A549 treated with GW870086 at 1 μM for 4 hours (cell line): Measurements from ENCODE around the gene PRPSAP2. TPM values are rescaled to one million over a fixed set of nuclear protein-coding genes. Genes with fewer than 3 reads are reported as not detected.

Experiments used
- total RNA-seq: library from RNA; stranded (reverse); fragments of 200-300 nt; extraction: Qiagen RNA extraction; gene quantifications from 5 replicates; pipeline ENCODE4 v1.2.3, GENCODE V29; 2022; ENCODE audit warnings: low read depth

Gene PRPSAP2
- total RNA-seq = 40.9 to 44.9 TPM (median 42.7 TPM) in 5 replicates

GRCh38 chr17:18857864-18858566, at the start of gene PRPSAP2:
Gene PRPSAP2 (plus strand): TSS chr17:18858131. CDS start chr17:18865834, 7,703 bp downstream.

GRCh38 chr17:18951941-18952842, 94.3 kb downstream of the PRPSAP2 start, which contains the start of gene SLC5A10:
Gene SLC5A10 (plus strand): TSS chr17:18952165. CDS start chr17:18952206, 41 bp downstream.

Other genes starting within 250 kb of the PRPSAP2 start
- not detected in 5 replicates for gene TBC1D28, start 213.7 kb upstream of the PRPSAP2 start, total RNA-seq
- 3.2 to 5.4 TPM (median 3.6 TPM) in 5 replicates for gene FOXO3B, start 175.8 kb upstream of the PRPSAP2 start, total RNA-seq
- 0.90 to 2.0 TPM (median 0.97 TPM) in 5 replicates for gene FBXW10, start 114.1 kb upstream of the PRPSAP2 start, total RNA-seq
- gene TVP23B, start 76.9 kb upstream of the PRPSAP2 start, total RNA-seq = 65.5 to 71.4 TPM (median 65.8 TPM) in 5 replicates
- 0.14 to 0.36 TPM (median 0.26 TPM) in 5 replicates for gene SLC5A10, start 94.0 kb downstream of the PRPSAP2 start, total RNA-seq
- 31.1 to 38.4 TPM (median 37.7 TPM) in 5 replicates for gene FAM83G, start 146.6 kb downstream of the PRPSAP2 start, total RNA-seq
- gene GRAP, start 188.8 kb downstream of the PRPSAP2 start, total RNA-seq = 0.17 to 0.34 TPM (median 0.22 TPM) in 5 replicates